ENCODE results near the gene PRRC2C. TPM values are rescaled to one million over a fixed set of nuclear protein-coding genes. Genes with fewer than 3 reads are reported as not detected.
A peak's percentile ranks its signal among the peaks of the same experiment; 100 is the strongest.

PRRC2C gene
- total RNA-seq, 1 experiment from 2014 or later, result 267 TPM

GRCh38 chr1:171472183-171472647 lies 13.1 kb upstream of the PRRC2C start:
- no CpG with 5 or more reads among the region's 7 CpGs for WGBS (ENCODE audit: extremely low coverage, insufficient read length, low lambda C conversion rate)
- peaks cover 0 to 2% of the 10 kb centered on the region in 2 experiments; a peak in 1 of 5 replicates for H3K9me3 Mint-ChIP-seq
- no peak overlapping the region for H2AFZ ChIP-seq (ENCODE audit: low read length)

More at GRCh38 chr1:171472183-171472647, 13.1 kb upstream of the PRRC2C start:
- Histone ChIP-seq H2BK20ac (ENCODE audit: low read depth, low read length, poor library complexity, severe bottlenecking) (no peak overlapping the region), H3K23ac (ENCODE audit: insufficient read length, low read depth, low read length) (no peak overlapping the region), H3K4me1 (ENCODE audit: insufficient read depth, low read length) (no peaks in the 10 kb centered on the region), H4K91ac (ENCODE audit: insufficient read length, low read depth, low read length) (no peak overlapping the region), H3K4ac (ENCODE audit: low read depth, low read length) (no peak overlapping the region), H3K56ac (ENCODE audit: insufficient read length, low read depth, low read length) (no peak overlapping the region), H3T11ph (ENCODE audit: low read length) (no peak overlapping the region), H3K27me3 (ENCODE audit: insufficient read depth, low read length) (no peaks in the 10 kb centered on the region), H3K79me2 (ENCODE audit: insufficient read depth, low read length) (no peaks in the 10 kb centered on the region), H4K5ac (ENCODE audit: insufficient read length, low read depth, low read length) (no peak overlapping the region), H3K79me1 (ENCODE audit: insufficient read depth, low read depth, low read length, poor library complexity, severe bottlenecking) (no peaks in the 10 kb centered on the region), H3K9ac (ENCODE audit: extremely low read depth, insufficient read length, low read length) (no peak overlapping the region), H2AK5ac (ENCODE audit: insufficient read length, low read length) (no peak overlapping the region), H3K14ac (ENCODE audit: insufficient read depth, low read length) (no peak overlapping the region), H3K9me3 (ENCODE audit: control insufficient read depth, low read depth, low read length) (no peaks in the 10 kb centered on the region), H3K27ac (ENCODE audit: insufficient read length, low read depth, low read length) (no peak overlapping the region), H3K18ac (ENCODE audit: insufficient read length, low read depth, low read length) (no peak overlapping the region), H2BK12ac (ENCODE audit: insufficient read length, low read depth, low read length) (no peak overlapping the region), H4K20me1 (ENCODE audit: control insufficient read depth, insufficient read depth, insufficient read length) (no peaks in the 10 kb centered on the region), H2BK5ac (ENCODE audit: insufficient read length, low read length) (no peak overlapping the region), H4K8ac (replicated peaks; ENCODE audit: insufficient read length, low read depth, low read length) (no peak overlapping the region), H2BK15ac (ENCODE audit: low read depth, low read length) (no peak overlapping the region), H2BK120ac (ENCODE audit: low read depth, low read length, poor library complexity, severe bottlenecking) (no peak overlapping the region), H3K23me2 (ENCODE audit: insufficient read length, low read depth, low read length, poor library complexity, severe bottlenecking) (no peaks in the 10 kb centered on the region), H3K4me2 (ENCODE audit: insufficient read depth, insufficient read length, low read length) (no peak overlapping the region)
- no peak for TF ChIP-seq CTCF (conservative IDR thresholded peaks at IDR 0.05)
- Mint-ChIP-seq H3K4me3 (no peak overlapping the region), H3K36me3 (ENCODE audit: insufficient read depth in 1 of 3, low read depth in 3 of 3) (no peaks in the 10 kb centered on the region), H3K4me1 (no peaks in the 10 kb centered on the region), H3K27me3 (ENCODE audit: low read depth) (no peaks in the 10 kb centered on the region), H3K27ac (peak overlapping the region in 1 of 3 experiments; percentile 31; a peak in 1 of 7 replicates)
- DNase-seq, result no peak
